ENCODE data around the gene ERICH2.

GRCh38 chr2:170830166-170830565 is 60.0 kb downstream of the ERICH2 start:
- TF ChIP-seq CTCF (IDR thresholded peaks at IDR 0.05) (no peak), NR1H2 (CRISPR knock-in tag; IDR thresholded peaks at IDR 0.05) (no peak), ZSCAN18 (CRISPR knock-in tag; IDR thresholded peaks at IDR 0.05) (no peak), ETV6 (CRISPR knock-in tag; IDR thresholded peaks at IDR 0.05) (no peak), USF1 (CRISPR knock-in tag; IDR thresholded peaks at IDR 0.05) (no peak), PREB (CRISPR knock-in tag; IDR thresholded peaks at IDR 0.05; ENCODE audit: borderline replicate concordance) (no peak)

Data from WTC11 (cell line).